Fibroblast of pulmonary artery (primary cell): Measurements from ENCODE around the gene PCMTD2.

Experiments used
- DNase-seq: peaks from one replicate; pipeline ENCODE4 v3.0.0-alpha.2; 2010; ENCODE audit warnings: low read depth
- H3K4me3 ChIP-seq: replicated peaks from 2 replicates; pipeline ENCODE4 v1.5.1; 2011; ENCODE audit warnings: low read depth, mild to moderate bottlenecking, control low read depth, low read length, moderate library complexity
- CTCF ChIP-seq: IDR thresholded peaks from 2 replicates; pipeline ENCODE4 v1.5.1; 2011; ENCODE audit warnings: mild to moderate bottlenecking, control low read depth, low read length, inconsistent platforms; ENCODE audit errors: missing control alignments

PCMTD2 gene

DNA sequence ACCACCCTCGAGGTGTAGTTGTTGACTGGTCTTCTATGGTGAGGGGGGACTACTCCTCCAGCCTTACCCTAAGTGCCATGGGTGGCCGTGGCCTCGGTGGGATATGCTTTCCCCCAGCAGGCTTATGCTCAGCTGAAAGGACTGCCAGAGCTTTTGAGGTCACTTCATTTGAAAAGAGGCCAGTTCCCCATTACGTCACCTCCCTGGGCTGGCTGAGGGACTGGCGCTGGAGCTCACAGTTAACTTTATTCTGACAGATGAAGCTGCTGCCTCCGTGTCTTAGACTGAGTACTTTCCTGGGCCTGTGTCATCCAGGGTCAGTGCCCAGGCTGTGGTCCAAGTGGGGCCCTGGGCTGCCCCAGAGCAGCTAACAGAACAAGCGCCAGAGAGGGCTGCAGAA is 42.8 kb upstream of the PCMTD2 start:
- H3K4me3 ChIP-seq, result no peak overlapping the region
- no peak for TF ChIP-seq CTCF
- DNase-seq, result peak; percentile 58

DNA sequence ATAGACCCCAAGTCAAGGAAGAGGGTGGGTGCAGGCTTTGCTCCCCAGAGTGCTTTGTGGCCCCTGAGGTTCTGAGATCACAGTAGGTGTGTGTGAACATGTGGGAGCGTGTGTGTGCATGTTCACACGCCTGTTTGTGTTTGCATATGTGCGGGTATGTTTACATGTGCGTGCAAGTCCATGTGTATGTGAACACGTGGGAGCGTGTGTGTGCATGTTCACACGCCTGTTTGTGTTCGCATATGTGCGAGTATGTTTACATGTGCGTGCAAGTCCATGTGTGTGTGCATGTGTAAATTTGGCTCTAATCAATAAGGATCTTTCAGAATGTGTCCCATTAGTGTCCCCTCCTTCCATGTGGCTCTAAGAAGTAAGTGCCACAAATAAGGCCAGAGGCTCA is 41.4 kb upstream of the PCMTD2 start:
- no peak overlapping the region for H3K4me3 ChIP-seq
- no peak for DNase-seq
- no peak for TF ChIP-seq CTCF

- TF ChIP-seq CTCF, result no peak
- no peak for DNase-seq
- no peak overlapping the region for H3K4me3 ChIP-seq
These were observed 40.6 kb upstream of the PCMTD2 start for GRCh38 chr20:64214952-64215351.

- no peak for TF ChIP-seq CTCF
- peak; percentile 32 for DNase-seq
- H3K4me3 ChIP-seq, result no peak overlapping the region
These were observed 39.5 kb upstream of the PCMTD2 start for GRCh38 chr20:64216036-64216435.

- no peak overlapping the region for H3K4me3 ChIP-seq
- TF ChIP-seq CTCF, result no peak
- DNase-seq, result no peak
These were observed 38.6 kb upstream of the PCMTD2 start for GRCh38 chr20:64216910-64217309.

GRCh38 chr20:64217539-64218221 is 37.9 kb upstream of the PCMTD2 start:
- no peak for TF ChIP-seq CTCF
- no peak for DNase-seq
- no peak overlapping the region for H3K4me3 ChIP-seq

DNA sequence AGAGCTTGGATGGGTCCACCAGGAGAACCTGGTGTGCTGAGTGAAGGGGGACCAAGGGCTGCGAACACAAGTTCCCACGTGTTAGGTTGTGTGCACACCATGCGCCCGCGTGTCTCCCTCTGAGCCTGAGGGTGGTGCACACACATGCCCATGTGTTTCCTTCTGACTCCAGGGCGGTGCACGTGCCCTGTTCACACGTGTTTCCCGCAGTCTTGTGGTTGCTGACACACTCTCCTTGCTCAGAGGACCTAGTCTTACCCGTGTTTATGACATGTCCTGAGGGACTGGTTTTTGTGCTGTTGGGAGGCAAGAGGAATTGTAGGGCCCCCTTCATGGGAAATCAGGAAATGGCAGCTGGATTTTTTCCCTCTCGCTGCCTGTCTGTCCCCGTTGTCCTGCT is 36.3 kb upstream of the PCMTD2 start:
- no peak overlapping the region for H3K4me3 ChIP-seq
- no peak for DNase-seq
- no peak for TF ChIP-seq CTCF
